NCI-H345 treated with DMSO at 0.1 percent for 48 hours (cell line): Measurements from ENCODE around the gene C4orf54.

Source experiments
- DNase-seq: peaks from one replicate; lab custom pipeline; 2025; ENCODE audit not compliant: unreplicated experiment; lab: John Stamatoyannopoulos, UW

The C4orf54 gene

DNA sequence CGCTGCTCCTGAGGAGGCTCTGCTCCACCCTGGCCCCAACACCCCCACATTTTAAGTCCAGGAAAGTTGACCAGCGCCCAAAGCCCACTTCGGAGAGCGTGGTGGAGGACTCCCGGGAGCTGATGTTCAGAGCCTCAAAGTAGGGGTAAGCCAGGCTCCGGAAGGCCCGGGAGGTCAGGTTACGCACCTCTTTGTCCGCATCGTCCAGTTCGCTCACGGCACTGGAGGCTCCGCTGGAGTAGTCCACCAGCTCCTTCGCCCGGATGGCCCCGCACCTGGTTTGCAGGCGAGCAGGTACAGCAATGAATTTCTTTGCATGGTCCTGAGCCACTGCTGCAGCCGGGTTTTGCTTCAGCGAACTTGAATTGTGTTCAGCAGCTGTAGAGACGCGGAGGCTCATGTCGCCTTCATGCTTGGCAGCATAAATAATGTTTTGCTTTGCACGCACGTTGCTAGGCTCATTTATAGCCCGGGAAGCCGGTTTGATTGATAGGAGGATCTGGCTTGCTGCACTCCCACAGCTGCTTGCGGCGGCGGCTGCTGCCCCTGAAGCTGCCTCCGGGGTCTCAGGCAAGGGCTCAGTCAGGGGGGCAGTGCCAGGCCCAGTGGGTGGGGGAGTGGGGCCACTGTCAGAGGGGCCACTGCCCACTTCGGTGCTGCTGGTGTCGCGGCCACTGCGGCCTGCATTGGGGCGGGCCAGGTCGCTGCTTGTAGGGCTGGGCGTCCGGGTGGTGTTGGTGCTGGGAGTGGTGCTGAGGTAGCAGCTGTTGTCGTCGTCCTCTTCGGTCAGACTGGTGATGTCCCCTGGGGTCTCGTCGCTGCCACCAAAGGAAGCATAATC is 4.8 kb downstream of the C4orf54 start:
- DNase-seq = peak; percentile 55

DNA sequence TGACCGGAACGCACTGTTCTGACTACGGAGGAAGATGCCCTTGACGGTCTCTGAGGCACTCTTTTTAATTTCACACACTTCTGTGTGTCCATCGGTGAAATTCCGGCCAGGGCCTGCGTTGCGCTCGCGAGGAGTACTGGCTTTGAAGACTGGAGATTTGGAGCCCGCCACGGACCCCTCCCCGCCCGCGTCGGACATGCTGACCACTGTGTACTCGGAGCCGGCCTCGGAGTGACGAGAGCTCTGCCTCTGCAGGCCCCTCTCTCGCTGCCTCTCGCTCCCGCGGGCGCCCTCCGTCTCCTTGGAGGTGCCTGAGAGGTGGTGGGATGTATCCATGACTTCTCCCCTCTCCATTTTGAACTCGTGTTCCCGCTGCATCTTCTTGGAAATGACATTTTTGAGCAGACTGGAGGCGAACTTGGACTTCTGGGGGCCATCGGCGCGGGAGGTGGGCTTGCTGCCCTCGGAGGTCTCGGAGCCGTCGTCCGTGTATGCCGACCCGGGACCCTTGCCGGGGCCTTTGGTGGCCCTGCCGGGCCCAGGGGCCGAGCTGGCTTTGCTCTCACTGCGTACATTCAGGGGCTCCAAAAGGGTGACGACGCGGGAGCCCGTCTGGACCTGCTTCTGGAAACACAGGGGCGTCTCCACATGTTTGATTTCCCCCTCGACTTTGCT is 5.7 kb downstream of the C4orf54 start:
- peak; percentile 15 for DNase-seq

DNA sequence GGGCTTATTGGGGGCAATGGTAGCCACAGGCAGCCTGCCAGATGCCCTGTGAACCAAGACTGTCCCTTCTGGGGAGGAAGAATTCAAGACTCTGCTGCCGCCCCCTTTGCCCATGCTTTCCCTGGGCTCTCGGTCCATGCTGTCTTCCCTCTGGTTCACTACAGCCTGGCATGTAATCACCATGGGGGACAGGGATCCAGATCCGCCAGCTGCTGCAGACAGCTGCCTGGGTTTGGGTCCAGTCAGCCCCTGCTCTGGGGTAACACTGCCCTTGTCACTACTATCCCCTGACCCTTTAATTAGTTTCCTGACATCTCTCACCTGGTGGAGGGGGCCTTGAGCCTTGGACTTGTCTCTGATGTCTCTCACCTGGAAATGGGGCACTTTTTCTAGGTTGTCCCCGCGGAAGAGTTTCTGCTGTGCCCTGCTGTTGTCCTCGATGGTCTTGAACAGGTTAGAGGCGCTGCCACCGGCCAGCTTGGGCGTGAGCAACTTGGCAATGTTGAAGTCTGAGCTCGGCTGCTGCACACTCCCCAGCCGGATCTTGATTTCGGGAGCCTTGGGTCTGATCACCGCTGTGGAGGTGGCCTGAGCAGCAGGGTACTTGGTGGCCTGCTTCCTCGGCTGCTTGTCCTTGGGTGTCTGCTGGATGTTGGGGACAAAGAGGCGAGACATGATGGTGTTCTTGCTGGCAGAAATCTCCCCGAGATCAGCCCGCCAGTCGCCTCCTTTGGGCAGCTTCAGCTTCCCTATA is 6.4 kb downstream of the C4orf54 start:
- DNase-seq = no peak

DNA sequence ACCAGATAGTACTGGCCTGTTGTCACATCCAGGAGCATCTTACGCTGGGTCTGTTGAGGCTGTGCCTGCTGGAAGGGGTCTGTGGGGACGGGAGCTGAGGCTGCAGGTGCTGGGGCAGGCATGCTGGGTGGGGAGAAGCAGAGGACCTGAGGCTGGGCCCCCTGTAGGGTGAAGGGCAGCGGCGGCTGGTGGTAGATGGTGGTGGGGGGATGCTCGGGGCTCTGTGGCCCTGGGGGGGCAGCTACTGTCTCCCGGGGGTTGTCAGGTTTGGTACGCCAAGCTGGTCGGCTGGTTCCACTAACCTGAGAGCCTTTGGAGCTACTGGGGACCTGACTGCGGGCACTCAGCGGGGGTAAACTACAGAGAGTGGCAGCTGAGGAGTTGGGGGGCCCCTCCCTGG is 7.8 kb downstream of the C4orf54 start:
- no peak for DNase-seq

DNA sequence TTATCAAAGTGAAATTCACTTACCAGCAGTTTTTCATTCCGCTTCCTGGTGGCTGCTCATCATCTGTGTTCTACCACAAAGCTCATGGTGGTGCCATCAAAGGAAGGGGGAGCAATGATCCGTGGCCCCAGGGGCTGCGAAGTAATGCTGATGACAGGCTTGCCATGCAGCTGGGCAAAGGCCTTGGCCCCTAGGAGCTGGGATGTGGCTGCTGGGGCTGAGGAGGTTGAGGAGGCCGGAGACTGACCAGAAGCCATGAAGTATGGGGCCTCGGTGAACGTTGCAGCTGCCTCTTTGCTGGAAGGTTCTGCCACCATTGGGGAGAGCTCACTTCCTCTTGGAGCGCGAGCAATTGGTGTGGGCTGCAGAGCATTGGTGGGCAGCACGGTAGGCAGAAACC is 8.4 kb downstream of the C4orf54 start:
- no peak for DNase-seq

DNA sequence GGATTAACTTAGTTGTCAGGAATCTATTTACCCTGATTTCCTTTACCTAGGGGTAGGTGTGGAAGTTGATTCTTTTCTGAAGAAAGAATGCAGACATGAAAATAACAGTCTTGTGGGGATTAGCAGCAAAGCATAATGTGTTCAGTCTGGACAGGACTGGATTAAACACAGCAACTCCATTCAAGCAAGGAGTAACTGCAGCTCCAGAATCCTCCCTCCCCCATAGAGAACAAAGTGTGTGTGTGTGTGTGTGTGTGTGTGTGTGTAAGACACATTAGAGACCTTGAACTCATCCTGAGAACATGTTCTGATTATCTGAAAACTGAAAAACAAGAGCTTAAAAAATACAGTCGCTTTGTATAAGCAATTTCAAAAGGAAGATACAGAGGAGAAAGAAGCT is 9.3 kb downstream of the C4orf54 start:
- DNase-seq = no peak

DNA sequence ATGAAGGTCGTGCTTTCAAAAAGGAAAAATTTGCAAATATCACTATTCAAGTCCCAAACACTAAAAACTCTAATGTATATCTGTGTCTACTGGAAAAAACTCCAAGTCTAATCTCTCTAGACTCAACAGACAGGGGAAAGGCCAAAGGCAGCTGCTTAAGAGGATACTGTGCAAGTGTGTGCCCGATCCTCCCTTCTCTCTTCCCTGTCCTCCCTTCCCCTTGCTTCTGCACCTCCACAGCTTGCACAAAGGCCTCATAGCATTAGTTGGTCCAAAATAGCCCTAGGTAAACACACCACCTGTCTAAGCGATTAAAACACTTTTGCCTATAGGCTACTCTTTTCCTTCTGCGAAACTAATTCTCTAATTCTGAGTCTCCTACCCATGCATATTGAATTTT is 10.6 kb downstream of the C4orf54 start:
- DNase-seq = peak; percentile 25

DNA sequence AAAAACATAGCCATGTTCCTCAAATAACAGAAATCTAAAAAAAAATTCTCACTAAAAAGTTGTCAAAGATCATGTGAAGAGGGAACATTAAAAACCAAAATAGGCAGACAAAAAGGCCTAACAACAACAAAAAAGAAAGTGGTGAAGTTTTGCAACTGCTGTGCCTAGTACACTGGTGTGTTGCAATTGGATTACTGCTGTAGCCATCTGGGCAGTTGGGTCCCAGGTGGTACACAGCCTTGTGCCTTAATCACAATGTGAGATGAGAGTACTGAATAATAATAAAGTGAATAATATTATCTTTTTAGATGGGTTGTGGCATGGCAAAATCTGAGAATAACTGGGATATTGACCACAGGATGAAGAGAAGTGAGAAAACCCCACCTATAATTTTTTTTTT is 12.0 kb downstream of the C4orf54 start:
- no peak for DNase-seq

DNA sequence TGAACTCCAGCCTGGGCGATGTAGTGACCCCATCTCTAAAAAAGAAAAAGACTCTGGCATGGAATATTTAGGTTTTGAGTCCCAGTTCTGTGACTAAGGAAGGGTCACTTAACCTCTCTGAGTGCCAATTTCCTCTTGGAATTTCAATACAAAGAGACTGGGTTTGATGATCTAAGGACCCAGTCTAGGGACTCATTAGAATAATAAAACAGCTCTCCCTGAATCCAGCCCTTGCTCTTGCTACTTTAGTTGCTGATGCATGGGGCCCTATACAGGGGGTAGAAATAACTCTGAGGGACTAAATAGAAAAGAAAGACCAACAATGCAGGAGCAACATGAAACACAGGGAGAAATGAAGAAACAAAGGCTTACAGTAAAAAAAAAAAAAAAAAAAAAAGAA is 12.6 kb downstream of the C4orf54 start:
- no peak for DNase-seq

DNA sequence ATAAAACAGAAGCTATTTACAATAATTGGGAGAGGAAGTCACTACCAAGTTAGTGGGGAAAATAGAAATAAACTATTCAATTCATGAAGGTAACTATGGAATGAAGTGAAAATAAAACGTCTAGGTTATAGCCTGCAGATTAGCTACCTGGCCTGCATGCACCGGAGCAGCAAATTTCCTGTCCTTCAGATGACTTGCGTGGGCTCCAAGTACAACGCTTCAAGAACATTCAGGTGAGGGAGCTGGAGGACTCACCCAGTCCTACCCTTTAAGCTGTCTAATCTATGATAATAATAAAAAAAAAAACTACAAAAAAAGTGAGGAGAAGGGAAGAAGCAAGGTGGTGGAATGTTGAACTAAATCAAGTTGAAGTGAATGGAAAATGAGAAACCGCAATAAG is 13.2 kb downstream of the C4orf54 start:
- no peak for DNase-seq

DNA sequence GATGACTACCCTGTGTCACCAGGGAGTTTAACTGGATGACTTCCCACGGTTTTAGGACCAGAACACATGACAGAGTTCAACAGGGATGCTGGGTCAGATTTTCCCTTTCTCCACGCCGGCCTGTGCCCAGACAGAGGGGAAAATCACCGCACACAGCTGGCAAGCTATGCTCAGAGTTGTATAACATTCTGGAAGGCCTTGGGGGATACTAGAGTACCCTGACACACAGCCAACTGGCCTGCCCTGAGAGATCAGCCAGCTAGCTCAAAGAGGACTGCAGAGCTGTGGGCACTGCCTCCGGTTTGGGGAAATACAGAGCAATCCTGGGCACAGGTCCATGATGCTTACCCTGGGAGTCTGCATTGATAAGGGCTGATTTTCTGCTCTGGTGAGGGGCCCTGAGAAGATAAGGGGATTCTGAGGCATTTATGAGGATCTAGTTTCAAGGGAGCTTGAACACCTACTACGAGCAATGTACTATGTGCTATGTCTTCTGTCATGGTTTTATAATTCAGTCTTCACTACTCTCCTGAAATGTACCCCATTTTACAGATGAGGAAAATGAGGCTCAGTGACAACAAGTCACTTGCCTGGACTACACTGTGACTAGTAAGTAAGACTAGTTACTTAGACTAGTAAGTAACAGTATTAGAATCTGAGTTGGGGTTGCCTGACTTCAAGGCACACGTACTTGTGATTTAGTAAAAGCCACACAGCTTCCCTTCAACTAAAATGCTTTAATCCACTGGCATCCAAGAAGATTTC is 14.7 kb downstream of the C4orf54 start:
- no peak for DNase-seq

DNA sequence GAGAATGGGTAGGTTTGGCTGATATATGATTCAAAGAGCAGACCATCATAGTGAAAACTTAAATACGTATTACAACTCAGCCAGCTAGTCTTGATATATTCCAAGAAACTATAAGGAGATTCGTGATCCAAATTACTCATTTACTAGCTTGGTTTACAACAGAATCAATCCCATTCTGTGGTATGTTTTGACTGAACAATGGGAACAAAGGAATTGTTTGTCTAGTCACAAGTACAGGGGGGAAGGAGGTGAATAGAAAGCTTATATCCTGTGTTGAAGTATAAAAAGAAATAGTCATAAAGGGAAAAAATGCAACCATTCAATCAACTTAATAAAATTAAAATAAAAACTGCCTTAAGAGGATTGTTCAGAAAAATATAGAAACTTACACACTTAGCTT is 17.0 kb downstream of the C4orf54 start:
- DNase-seq = no peak

DNA sequence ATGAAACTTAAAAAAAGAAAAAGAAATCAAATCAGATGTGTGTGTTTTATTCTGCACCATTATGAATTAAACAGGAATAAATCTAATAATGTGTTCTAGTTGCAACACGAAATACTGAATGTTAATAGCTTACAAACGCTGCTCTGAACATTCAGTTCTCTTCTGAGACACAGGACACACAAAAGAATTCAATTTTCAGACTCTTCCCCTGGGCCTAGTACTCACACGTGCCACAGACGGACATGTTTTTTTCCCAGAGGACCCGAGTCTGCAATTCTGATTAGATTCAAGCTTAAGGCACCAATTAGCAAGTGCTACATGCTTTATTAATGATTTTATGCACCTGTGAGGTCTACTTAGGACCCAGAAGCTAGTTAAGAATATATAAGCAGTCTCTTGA is 20.5 kb downstream of the C4orf54 start:
- no peak for DNase-seq

DNA sequence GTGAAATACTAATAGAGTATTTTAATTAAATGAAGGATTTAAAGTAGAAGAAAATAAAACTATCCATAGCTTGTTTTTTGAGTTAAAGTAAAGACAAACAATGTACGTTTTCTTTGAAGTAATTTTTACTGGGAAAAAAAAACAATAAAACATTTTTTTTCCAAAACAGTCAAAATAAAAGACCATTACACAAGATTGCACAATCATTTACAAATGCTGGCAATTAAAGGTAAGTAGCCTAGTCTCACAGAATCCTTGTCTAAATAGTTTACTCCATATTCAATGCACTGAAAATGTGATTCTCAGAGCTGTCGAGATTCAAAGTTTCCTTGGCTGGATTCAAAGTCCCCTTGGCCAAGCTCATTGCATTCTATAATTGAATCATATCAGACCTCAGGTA is 21.2 kb downstream of the C4orf54 start:
- no peak for DNase-seq

DNA sequence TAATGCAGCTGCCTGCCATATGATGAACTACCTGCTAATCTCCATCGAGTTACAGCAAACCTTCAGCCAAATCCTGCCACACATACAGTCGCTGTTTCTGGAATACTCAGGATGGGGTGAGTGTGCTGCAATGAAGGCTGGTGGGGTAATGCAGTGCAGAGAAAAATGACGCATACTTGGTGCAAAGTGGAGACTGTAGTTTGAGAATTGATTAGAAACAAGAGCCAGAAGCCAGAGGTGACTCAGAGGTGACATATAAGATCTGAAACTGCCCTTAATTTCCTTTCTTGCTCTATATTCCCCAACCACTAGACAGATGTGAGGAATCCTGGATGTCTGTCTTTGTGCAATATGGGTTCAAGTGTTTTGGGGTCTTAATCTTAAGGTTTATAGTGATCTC is 22.0 kb downstream of the C4orf54 start:
- DNase-seq = no peak

DNA sequence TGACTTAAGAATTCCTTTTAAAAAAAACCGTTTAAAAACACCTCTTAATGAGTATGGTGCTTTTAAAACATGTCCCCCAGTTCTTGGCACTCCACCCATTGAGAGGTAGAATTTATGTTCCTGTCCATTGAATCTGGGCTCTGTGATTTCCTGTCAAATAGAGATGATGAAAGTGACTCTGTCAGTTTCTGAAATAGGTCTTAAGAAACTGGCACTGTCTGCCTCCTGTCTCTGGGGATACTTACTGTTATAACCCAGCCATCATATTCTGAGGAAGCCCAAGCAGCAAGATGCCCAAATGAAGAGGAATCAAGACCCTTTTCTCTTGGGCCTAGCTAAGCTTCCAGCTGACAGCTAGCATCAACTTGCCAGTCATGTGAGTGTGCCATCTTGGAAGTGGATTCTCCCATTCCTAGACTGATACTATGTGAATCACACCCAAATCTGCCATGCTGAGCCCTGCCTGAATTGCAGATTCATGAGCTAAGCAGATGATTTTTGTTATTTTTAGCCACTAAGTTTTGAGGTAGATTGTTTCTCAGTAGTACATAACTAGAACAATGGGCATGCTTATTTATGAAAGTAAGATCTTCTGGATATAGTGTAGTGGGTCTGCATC is 22.8 kb downstream of the C4orf54 start:
- no peak for DNase-seq

DNA sequence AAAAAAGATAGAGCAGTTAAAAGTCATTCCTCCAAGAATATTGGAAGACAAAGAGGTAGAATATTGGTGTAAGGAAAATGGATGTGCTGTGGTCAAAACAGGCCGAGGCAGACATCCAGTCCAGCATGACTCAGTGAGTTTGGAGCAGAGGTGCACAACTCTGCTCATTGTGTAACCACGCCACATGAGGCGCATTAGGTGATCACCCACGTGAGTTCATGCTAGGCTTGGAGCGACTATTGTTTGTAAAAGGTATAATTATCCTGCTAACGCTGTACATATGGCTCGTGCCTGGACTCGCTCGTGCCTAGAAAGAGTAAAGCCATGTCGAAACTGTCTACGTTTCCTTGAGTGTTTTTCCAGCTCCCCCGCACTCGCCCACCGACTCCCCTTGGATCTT is 23.9 kb downstream of the C4orf54 start:
- peak; percentile 40 for DNase-seq

DNA sequence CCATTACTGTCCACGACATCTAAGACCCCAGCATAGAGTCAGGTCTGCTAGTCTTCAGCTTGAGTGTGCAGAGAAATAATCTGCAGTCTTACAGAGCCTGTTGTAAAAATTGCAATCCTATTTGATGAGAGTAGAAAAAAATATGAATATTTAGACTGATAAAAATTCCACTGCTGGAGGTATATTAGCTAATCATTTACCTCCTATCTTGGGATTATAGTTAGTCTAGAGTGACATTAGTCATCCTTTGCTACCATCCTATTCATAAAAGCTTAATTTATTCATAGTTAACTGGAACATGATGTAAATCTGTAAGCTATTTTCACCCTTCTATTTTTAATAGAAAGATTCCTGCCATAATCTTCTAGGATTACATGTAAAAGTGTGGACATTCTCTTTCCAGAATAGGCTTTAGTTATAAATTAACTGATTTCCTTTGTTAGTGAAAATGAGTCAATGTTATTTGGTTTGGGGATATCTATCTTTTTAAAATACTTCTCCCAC is 26.7 kb downstream of the C4orf54 start:
- DNase-seq = no peak

DNA sequence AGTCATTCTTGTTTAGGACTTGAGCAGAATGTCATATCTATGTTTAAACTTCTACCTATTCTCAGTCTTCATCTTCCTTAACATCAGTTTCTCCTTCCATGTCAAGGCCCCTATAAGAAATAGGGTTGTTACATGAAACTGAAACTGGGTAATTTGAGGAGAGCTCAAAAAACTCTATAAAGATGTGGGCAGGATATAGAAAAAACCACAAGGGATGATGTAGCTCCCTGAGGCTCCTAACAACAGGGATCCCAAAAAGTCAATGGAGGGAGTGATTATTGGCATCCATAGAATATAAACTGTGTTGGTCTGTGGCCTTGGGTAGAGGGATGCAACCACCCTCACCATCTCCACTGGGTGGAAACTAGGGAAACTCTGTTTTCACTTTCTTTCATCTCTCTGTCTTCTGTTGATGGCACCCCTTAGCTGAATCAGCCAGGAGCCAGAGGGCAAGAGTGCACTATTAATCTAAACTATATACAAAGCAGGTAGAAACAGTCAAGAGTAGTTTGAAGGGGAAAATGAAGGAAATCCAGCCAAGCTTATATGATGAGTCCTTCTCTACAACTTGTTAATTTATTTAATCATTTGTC is 27.6 kb downstream of the C4orf54 start:
- no peak for DNase-seq

DNA sequence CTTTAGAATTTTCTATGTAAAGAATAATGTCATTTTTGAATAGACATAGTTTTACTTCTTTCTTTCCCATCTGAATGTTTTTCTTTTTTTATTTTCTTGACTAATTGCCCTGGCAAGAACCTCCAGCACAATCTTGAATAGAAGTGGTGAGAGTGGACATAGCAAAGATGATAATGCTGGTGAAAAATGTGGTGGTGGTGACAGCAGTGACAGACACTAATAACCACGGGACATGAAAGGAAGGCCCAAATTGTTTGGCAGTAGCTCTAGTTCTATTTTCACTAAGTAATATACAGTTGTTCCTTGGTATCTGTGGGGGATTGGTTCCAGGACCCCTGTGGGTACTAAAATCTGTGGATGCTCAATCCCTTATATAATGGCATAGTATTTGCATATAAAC is 29.6 kb downstream of the C4orf54 start:
- no peak for DNase-seq
